Psoas muscle (tissue), 8 donors: ENCODE data around the gene TLR10. TPM values are rescaled to one million over a fixed set of nuclear protein-coding genes. Genes with fewer than 3 reads are reported as not detected.
A peak's percentile ranks its signal among the peaks of the same experiment; 100 is the strongest.
"Not testable (repeated sequence)": the region's sequence is repeated elsewhere in the genome, so short reads cannot be mapped to it uniquely, and the experiment has no call there.

ENCODE experiments used
- ATAC-seq, 4 donors: fragments of 200-7000 bp; cut with Tn5 transposase; one replicate each; pipeline ENCODE4 v1.9.1; 2020; ENCODE audit warnings: moderate library complexity in 3 of 4, mild to moderate bottlenecking in 2 of 4
- DNase-seq, 2 donors: peaks; one replicate each; pipeline ENCODE4 v3.0.0-alpha.2; 2020
- H3K27ac ChIP-seq: fragments of 200-600 bp; one replicate; pipeline ENCODE4 v1.8.0; 2022
- H3K27me3 ChIP-seq, 3 donors: fragments of 200-600 bp in 1 of 3; one replicate each; pipeline versions ENCODE4 v1.6.1 to v1.8.0; 2013 to 2022; ENCODE audit warnings: low read length in 2 of 3, mild to moderate bottlenecking in 2 of 3, moderate library complexity in 1 of 3; ENCODE audit not compliant: insufficient read depth in 3 of 3
- H3K36me3 ChIP-seq, 2 donors: fragments of 200-600 bp in 1 of 2; one replicate each; pipeline versions ENCODE4 v1.6.1 to v1.8.0; 2013 to 2022; ENCODE audit warnings: low read depth in 1 of 2, mild to moderate bottlenecking in 1 of 2, moderate library complexity in 1 of 2; ENCODE audit not compliant: insufficient read depth in 1 of 2
- H3K4me1 ChIP-seq: fragments of 200-600 bp; one replicate; pipeline ENCODE4 v1.8.0; 2022
- H3K4me3 ChIP-seq: fragments of 200-600 bp; one replicate; pipeline ENCODE4 v1.8.0; 2022; ENCODE audit warnings: mild to moderate bottlenecking
- H3K9me3 ChIP-seq: fragments of 200-600 bp; one replicate; pipeline ENCODE4 v1.8.0; 2022
- CTCF ChIP-seq: fragments of 200-600 bp; IDR thresholded peaks from one replicate; pipeline ENCODE4 v1.8.0; 2022; ENCODE audit warnings: antibody characterized with exemption
- WGBS, 3 donors: extraction: QIAGEN DNeasy Blood & Tissue Kit; methylation state at CpG; one replicate each; pipeline versions ENCODE4 v1.1.6 to v1.1.7; 2013; 5-methylcytosine and 5-hydroxymethylcytosine counted together
- intact Hi-C, 2 donors: fragments of 100-400 bp; cut with DNase I; formaldehyde crosslinking; loops; one replicate each; pipeline versions ENCODE4 v1.11.0 to v1.14.2; 2022
- polyA plus RNA-seq, 3 donors: library from polyadenylated mRNA; stranded (reverse); fragments of 200-250 nt; gene quantifications; one replicate each; pipeline ENCODE4 v1.2.3, GENCODE V29; 2013
- total RNA-seq, 4 donors: library from RNA; stranded (reverse); fragmentation: NEBNext Ultra II Directional in 2 of 4; extraction: Animal tissue kit (Norgen Biotek cat#: 25700) in 2 of 4; gene quantifications; one replicate each; pipeline versions ENCODE4 v1.2.1 to v1.2.4, GENCODE V29; 2021 to 2023
- donor health status: healthy with polysubstance abuse.
- donor health status: DM: no; HTN: no; CAD: no; lungs with moderate emphysema.
- donor health status: Bipolar disorder and iron deficiency.
- donor health status: healthy.
- donor health status: DM: yes; HTN: yes; CAD: no.
- donor health status: DM: no; HTN: no; CAD: no.
- donor health status: DM: no; HTN: no; CAD: no.
- donor health status: DM: yes; HTN: yes; CAD: no.

TLR10 gene
- total and polyA plus RNA-seq, 7 donors: 0.01 to 0.17 (median 0.11) TPM; not detected in 2

- H3K4me1 ChIP-seq: no peaks in the 10 kb centered on the region
- 72 to 84% (median 82%) methylated on average over 6 of the region's 6 CpGs for WGBS, 3 donors
- H3K36me3 ChIP-seq: no peaks in the 10 kb centered on the region
- ATAC-seq (no peak), DNase-seq (no peak)
- intact Hi-C loops: no loop called here
- no peak overlapping the region for H3K4me3 ChIP-seq
- no peak overlapping the region for H3K27ac ChIP-seq
- no peak for TF ChIP-seq CTCF
- no peaks in the 10 kb centered on the region for H3K27me3 ChIP-seq
- no peaks in the 10 kb centered on the region for H3K9me3 ChIP-seq
Measured at GRCh38 chr4:38811297-38811696, 28.5 kb upstream of the TLR10 start.

- H3K4me3 ChIP-seq, intact Hi-C loops, H3K27ac ChIP-seq, DNase-seq, ATAC-seq, H3K36me3 ChIP-seq, H3K9me3 ChIP-seq, H3K4me1 ChIP-seq, H3K27me3 ChIP-seq: not testable (repeated sequence)
- 92 to 96% (median 93%) methylated on average over 15 to 29 of the region's 29 CpGs for WGBS, 3 donors
Measured at GRCh38 chr4:38807462-38807861, 24.7 kb upstream of the TLR10 start.

- ATAC-seq, intact Hi-C loops, H3K27ac ChIP-seq, H3K4me1 ChIP-seq, H3K4me3 ChIP-seq, H3K27me3 ChIP-seq, DNase-seq, H3K9me3 ChIP-seq, H3K36me3 ChIP-seq: not testable (repeated sequence)
- WGBS, 3 donors: 83 to 96% (median 89%) methylated on average over 9 of the region's 9 CpGs
Measured at GRCh38 chr4:38806251-38806650, 23.5 kb upstream of the TLR10 start.

GRCh38 chr4:38805530-38806145 is 22.8 kb upstream of the TLR10 start:
- no peaks in the 10 kb centered on the region for H3K9me3 ChIP-seq
- H3K27ac ChIP-seq: no peak overlapping the region
- DNase-seq (no peak), ATAC-seq (peak in 1 of 4 donors; percentile 72)
- WGBS, 3 donors: 19 to 33% (median 30%) methylated on average over 5 of the region's 5 CpGs
- no peak for TF ChIP-seq CTCF
- H3K36me3 ChIP-seq: no peaks in the 10 kb centered on the region
- H3K4me1 ChIP-seq: peaks cover 4% of the 10 kb centered on the region
- intact Hi-C loops: no loop called here
- H3K4me3 ChIP-seq: peak overlapping the region; percentile 52
- no peaks in the 10 kb centered on the region for H3K27me3 ChIP-seq

GRCh38 chr4:38804654-38805295 is 22.0 kb upstream of the TLR10 start, which contains the start of gene TLR1:
Gene TLR1, minus strand, starts transcription at chr4:38804791. Its CDS starts 5,960 bp downstream, at chr4:38798831.
- intact Hi-C loops: no loop called here
- H3K27ac ChIP-seq: peak within 1 kb of the TSS; percentile 11

More at GRCh38 chr4:38804654-38805295, 22.0 kb upstream of the TLR10 start, which contains the start of gene TLR1:
- no peaks in the 10 kb centered on the region for H3K9me3 ChIP-seq
- no peak for DNase-seq
- no peaks in the 10 kb centered on the region for H3K27me3 ChIP-seq
- H3K4me1 ChIP-seq: peaks cover 4% of the 10 kb centered on the region
- ATAC-seq: peak in 3 of 4 donors; percentile 32 to 82 (median 48)
- peak; percentile 50 for TF ChIP-seq CTCF
- whole genome bisulfite sequencing, 3 donors: 18 to 32% (median 18%) methylated on average over 7 of the region's 7 CpGs
- H3K4me3 ChIP-seq: peak within 1 kb of the TSS; percentile 52
- H3K36me3 ChIP-seq: no peaks in the 10 kb centered on the region
